H1 (cell line): ENCODE measurements around the gene LCN12. TPM values are rescaled to one million over a fixed set of nuclear protein-coding genes. Genes with fewer than 3 reads are reported as not detected.

ENCODE experiments used
- CTCF ChIA-PET: fragments of 300-600 bp; sonication (Branson Sonifier 250); formaldehyde crosslinking; loops from one replicate; lab custom pipeline; 2021; ENCODE audit not compliant: partially characterized antibody; lab: Charles Lee
- POLR2A ChIA-PET: fragments of 300-600 bp; sonication (Branson Sonifier 250); formaldehyde crosslinking; loops from one replicate; lab custom pipeline; 2021; ENCODE audit warnings: inconsistent platforms; ENCODE audit not compliant: partially characterized antibody; lab: Charles Lee
- DNase-seq, 2 experiments: peaks; one replicate each; pipeline versions ENCODE4 v3.0.0 to v3.0.0-alpha.2; 2010 to 2022; ENCODE audit warnings: low spot score in 2 of 2, low read depth in 1 of 2, mixed read lengths in 1 of 2
- FAIRE-seq: peaks from 2 replicates; lab custom pipeline; 2011; peaks lifted over from hg19 to GRCh38; lab: Jason Lieb, UNC
- H2AFZ ChIP-seq: 2 replicates; pipeline ENCODE4 v1.8.1; 2012; ENCODE audit warnings: low read length, inconsistent platforms
- H2AK5ac ChIP-seq: 2 replicates; pipeline ENCODE4 v1.6.1; 2013; ENCODE audit warnings: low read depth, low read length
- H2BK120ac ChIP-seq: replicated peaks from 2 replicates; pipeline ENCODE3; 2013; ENCODE audit warnings: low read depth, low read length, inconsistent platforms
- H2BK12ac ChIP-seq: 2 replicates; pipeline ENCODE4 v1.6.1; 2013; ENCODE audit warnings: low read depth, low read length
- H2BK15ac ChIP-seq: 2 replicates; pipeline ENCODE4 v1.6.1; 2013; ENCODE audit warnings: low read length
- H2BK20ac ChIP-seq: 2 replicates; pipeline ENCODE4 v1.6.1; 2013; ENCODE audit warnings: low read length
- H2BK5ac ChIP-seq: 2 replicates; pipeline ENCODE4 v1.6.1; 2013; ENCODE audit warnings: low read depth, low read length
- H3K14ac ChIP-seq: 2 replicates; pipeline ENCODE4 v1.6.1; 2013; ENCODE audit warnings: inconsistent platforms; ENCODE audit not compliant: insufficient read length
- H3K18ac ChIP-seq: 2 replicates; pipeline ENCODE4 v1.6.1; 2013; ENCODE audit warnings: low read length; ENCODE audit errors: extremely low read depth
- H3K23ac ChIP-seq: 2 replicates; pipeline ENCODE4 v1.6.1; 2013; ENCODE audit warnings: inconsistent platforms; ENCODE audit not compliant: insufficient read length
- H3K23me2 ChIP-seq: 2 replicates; pipeline ENCODE4 v1.6.1; 2013; ENCODE audit warnings: low read depth, low read length
- H3K27ac ChIP-seq: 2 replicates; pipeline ENCODE4 v1.6.1; 2011; ENCODE audit warnings: low read depth, low read length, inconsistent platforms
- H3K27me3 ChIP-seq, 4 experiments: replicated peaks in 1 of 4; 1 replicate in 1 of 4; 2 replicates in 3 of 4; pipeline versions ENCODE4 v1.6.1 to v1.8.1; 2011 to 2013; ENCODE audit warnings: low read length in 3 of 4, mild to moderate bottlenecking in 3 of 4, inconsistent platforms in 2 of 4, mixed read lengths in 2 of 4, moderate library complexity in 1 of 4; ENCODE audit not compliant: control insufficient read depth in 3 of 4, insufficient read depth in 3 of 4; ENCODE audit errors: extremely low read depth in 1 of 4
- H3K36me3 ChIP-seq, 4 experiments: 2 replicates each; pipeline versions ENCODE4 v1.6.1 to v1.8.1; 2011 to 2013; ENCODE audit warnings: mild to moderate bottlenecking in 4 of 4, low read length in 3 of 4, moderate library complexity in 2 of 4, control low read depth in 1 of 4, inconsistent platforms in 1 of 4; ENCODE audit not compliant: insufficient read depth in 4 of 4, control insufficient read depth in 2 of 4
- H3K4ac ChIP-seq: replicated peaks from 2 replicates; pipeline ENCODE3; 2013; ENCODE audit warnings: low read length, low read depth, mixed read lengths, inconsistent platforms; ENCODE audit not compliant: insufficient read length
- H3K4me1 ChIP-seq, 4 experiments: replicated peaks in 1 of 4; 1 replicate in 1 of 4; 2 replicates in 3 of 4; pipeline versions ENCODE4 v1.6.1 to v1.8.1; 2011 to 2013; ENCODE audit warnings: low read length in 3 of 4, inconsistent platforms in 2 of 4, mixed read lengths in 1 of 4; ENCODE audit not compliant: insufficient read depth in 4 of 4, control insufficient read depth in 3 of 4
- H3K4me2 ChIP-seq, 2 experiments: 2 replicates each; pipeline versions ENCODE4 v1.6.1 to v1.8.1; 2011 to 2013; ENCODE audit warnings: low read depth in 2 of 2, low read length in 2 of 2, control low read depth in 1 of 2, inconsistent platforms in 1 of 2, mild to moderate bottlenecking in 1 of 2; ENCODE audit not compliant: insufficient read depth in 1 of 2
- H3K4me3 ChIP-seq, 4 experiments: fragments of 200-600, 300-600 bp in 1 of 4; sonication (generic), shearing (Covaris generic), sonication (Bioruptor Twin) in 1 of 4; 2 replicates each; pipeline versions ENCODE4 v1.5.1 to v1.8.1; 2011 to 2016; ENCODE audit warnings: low read length in 4 of 4, low read depth in 3 of 4, control low read depth in 2 of 4, inconsistent platforms in 2 of 4, mild to moderate bottlenecking in 2 of 4, mixed read lengths in 1 of 4, moderate library complexity in 1 of 4; ENCODE audit not compliant: insufficient read depth in 2 of 4; ENCODE audit errors: extremely low read depth in 1 of 4
- H3K56ac ChIP-seq: replicated peaks from 2 replicates; pipeline ENCODE3; 2013; ENCODE audit warnings: low read depth, mild to moderate bottlenecking, mixed read lengths, low read length, inconsistent platforms; ENCODE audit not compliant: insufficient read length
- H3K79me1 ChIP-seq: 2 replicates; pipeline ENCODE4 v1.6.1; 2013; ENCODE audit warnings: low read depth, low read length, control low read depth
- H3K79me2 ChIP-seq, 2 experiments: 2 replicates each; pipeline versions ENCODE4 v1.6.1 to v1.8.1; 2012 to 2013; ENCODE audit warnings: low read length in 2 of 2, mild to moderate bottlenecking in 2 of 2, inconsistent platforms in 1 of 2; ENCODE audit not compliant: insufficient read depth in 2 of 2, control insufficient read depth in 1 of 2
- H3K9ac ChIP-seq, 4 experiments: replicated peaks in 1 of 4; 1 replicate in 1 of 4; 2 replicates in 3 of 4; pipeline versions ENCODE4 v1.6.1 to v1.8.1; 2011 to 2013; ENCODE audit warnings: low read depth in 3 of 4, low read length in 3 of 4, control low read depth in 2 of 4, mild to moderate bottlenecking in 2 of 4, moderate library complexity in 2 of 4, inconsistent platforms in 1 of 4; ENCODE audit errors: extremely low read depth in 1 of 4
- H3K9me3 ChIP-seq, 2 experiments: 2 replicates each; pipeline versions ENCODE4 v1.6.1 to v1.8.1; 2012 to 2013; ENCODE audit warnings: mild to moderate bottlenecking in 2 of 2, moderate library complexity in 2 of 2, control low read depth in 1 of 2, inconsistent platforms in 1 of 2, low read depth in 1 of 2, low read length in 1 of 2, mixed read lengths in 1 of 2; ENCODE audit not compliant: insufficient read depth in 2 of 2
- H4K20me1 ChIP-seq, 2 experiments: replicated peaks in 1 of 2; 2 replicates each; pipeline versions ENCODE3 to v1.8.1; 2011 to 2013; ENCODE audit warnings: inconsistent platforms in 2 of 2, low read length in 2 of 2, mild to moderate bottlenecking in 1 of 2; ENCODE audit not compliant: insufficient read depth in 2 of 2, control insufficient read depth in 1 of 2
- H4K5ac ChIP-seq: 2 replicates; pipeline ENCODE4 v1.6.1; 2013; ENCODE audit warnings: low read length, low read depth, mixed read lengths, inconsistent platforms; ENCODE audit not compliant: insufficient read length
- H4K8ac ChIP-seq: 2 replicates; pipeline ENCODE4 v1.8.0; 2013; ENCODE audit warnings: mild to moderate bottlenecking, moderate library complexity, low read length, inconsistent platforms; ENCODE audit not compliant: insufficient read depth; ENCODE audit errors: extremely low read depth
- H4K91ac ChIP-seq: replicated peaks from 2 replicates; pipeline ENCODE3; 2013; ENCODE audit warnings: low read length, mixed read lengths, inconsistent platforms; ENCODE audit not compliant: insufficient read length
- CBX5 ChIP-seq: fragments of 300-800, 300-1000 bp; sonication (generic); IDR thresholded peaks from 2 replicates; pipeline ENCODE4 v1.7.1; 2016; ENCODE audit warnings: antibody characterized with exemption, low read length, low read depth
- JUND ChIP-seq: IDR thresholded peaks from 2 replicates; pipeline ENCODE4 v1.6.1; 2011; ENCODE audit warnings: mild to moderate bottlenecking, improper control_type of control experiment, low read length
- KDM1A ChIP-seq: fragments of 200-600, 300-600 bp; sonication (generic); IDR thresholded peaks from 2 replicates; pipeline ENCODE4 v1.7.1; 2016; ENCODE audit warnings: mild to moderate bottlenecking, low read length, borderline replicate concordance
- MAX ChIP-seq: IDR thresholded peaks from 2 replicates; pipeline ENCODE4 v1.6.1; 2012; ENCODE audit warnings: inconsistent platforms
- PHF8 ChIP-seq: fragments of 200-600 bp; sonication (generic); conservative IDR thresholded peaks from 2 replicates; pipeline ENCODE4 v1.7.1; 2012; ENCODE audit warnings: low read depth, mild to moderate bottlenecking, inconsistent platforms, low read length, moderate library complexity
- SP1 ChIP-seq: IDR thresholded peaks from 2 replicates; pipeline ENCODE4 v1.6.1; 2011; ENCODE audit warnings: low read depth, low read length
- WGBS, 2 experiments: shearing (Covaris generic) in 1 of 2; methylation state at CpG; one replicate each; pipeline versions ENCODE4 v1.1.6 to v1.1.7; 2013 to 2015; ENCODE audit warnings: low lambda C conversion rate in 2 of 2, mixed read lengths in 2 of 2, inconsistent platforms in 1 of 2, low coverage in 1 of 2, missing lambda C conversion rate in 1 of 2; ENCODE audit not compliant: insufficient replicate concordance in 2 of 2, insufficient coverage in 1 of 2, insufficient read length in 1 of 2; ENCODE audit errors: extremely low coverage in 1 of 2, missing lambda C conversion rate in 1 of 2; 5-methylcytosine and 5-hydroxymethylcytosine counted together
- polyA plus RNA-seq, 7 experiments: library from polyadenylated mRNA; depleted of rRNA in 3 of 7; stranded (reverse) in 5 of 7; unstranded in 2 of 7; fragments of >200 nt in 5 of 7; fragments of 200-250 nt in 2 of 7; gene quantifications; 1 replicate in 5 of 7; 2 replicates in 1 of 7; 4 replicates in 1 of 7; pipeline versions ENCODE4 v1.2.1 to v1.2.3, GENCODE V29; 2011 to 2013; ENCODE audit warnings: missing spikeins in 2 of 7, mixed read lengths in 2 of 7
- total RNA-seq: library from RNA; stranded (reverse); fragmentation: NEBNext Ultra II Directional; extraction: Animal tissue kit (Norgen Biotek cat#: 25700); gene quantifications from 2 replicates; pipeline ENCODE4 v1.2.1, GENCODE V29; 2021

LCN12 gene
- total and polyA plus RNA-seq, 2 of the 8 experiments (the other 6 are each of a cell fraction or from before 2014, with no cell fraction given), result 1.1 to 1.7 TPM

GRCh38 chr9:136939431-136939995 lies 12.6 kb upstream of the LCN12 start:
- Histone ChIP-seq H3K79me2 (peaks cover 0 to 3% of the 10 kb centered on the region in 2 experiments; a peak in 1 of 4 replicates), H3K23ac (no peak overlapping the region), H4K20me1 (peaks cover 7 to 32% of the 10 kb centered on the region in 2 experiments), H3K23me2 (peaks cover 5% of the 10 kb centered on the region; the same call in 1 of the 2 replicates), H3K4ac (no peak overlapping the region), H3K4me1 (peaks cover 0 to 6% (median 4%) of the 10 kb centered on the region in 4 experiments; a peak in 4 of 7 replicates), H3K9ac (no peak overlapping the region), H3K36me3 (peaks cover 12 to 34% (median 18%) of the 10 kb centered on the region in 4 experiments; a peak in 7 of 8 replicates), H4K8ac (no peak overlapping the region; the same call in 1 of the 2 replicates), H4K5ac (no peak overlapping the region), H2AFZ (no peak overlapping the region), H3K4me2 (no peak overlapping the region), H3K9me3 (no peaks in the 10 kb centered on the region), H2BK120ac (no peak overlapping the region), H2BK20ac (no peak overlapping the region), H2BK5ac (no peak overlapping the region), H3K79me1 (no peaks in the 10 kb centered on the region; the same call in 1 of the 2 replicates), H2BK12ac (no peak overlapping the region), H3K27ac (no peak overlapping the region), H3K18ac (no peak overlapping the region), H3K4me3 (no peak overlapping the region), H3K27me3 (no peaks in the 10 kb centered on the region), H2AK5ac (no peak overlapping the region), H2BK15ac (no peak overlapping the region), H3K56ac (no peak overlapping the region), H4K91ac (no peak overlapping the region), H3K14ac (no peak overlapping the region)
- TF ChIP-seq KDM1A (no peak), CBX5 (no peak), MAX (no peak), PHF8 (no peak), JUND (no peak), SP1 (no peak)
- DNase-seq, result no peak
- POLR2A ChIA-PET, result interaction anchor here (0.9 to 1.3 kb wide), 2 partner anchors 9 to 83 kb away, joined by 3 read pairs; no protein-coding TSS in a partner anchor
- WGBS, 2 experiments, result 94% methylated on average over 28 of the region's 28 CpGs; no CpG with 5 or more reads in 1 of the 2 experiments
- CTCF ChIA-PET, result interaction anchor here (0.8 to 2.1 kb wide), 5 partner anchors 21 to 170 kb away, joined by 3 to 6 read pairs (median 4); partner anchors contain the start of gene ABCA2
- no peak for FAIRE-seq
